Liver (tissue), 9 donors: Measurements from ENCODE around the gene SPECC1. TPM values are rescaled to one million over a fixed set of nuclear protein-coding genes. Genes with fewer than 3 reads are reported as not detected.
"Not testable (repeated sequence)": the region's sequence is repeated elsewhere in the genome, so short reads cannot be mapped to it uniquely, and the experiment has no call there.

Experiments
- DNase-seq: peaks from one replicate; pipeline ENCODE4 v3.0.0-alpha.2; 2017; ENCODE audit warnings: low spot score
- H3K27ac ChIP-seq, 2 donors: one replicate each; pipeline ENCODE4 v1.7.0; 2013; ENCODE audit warnings: inconsistent platforms in 2 of 2, low read length in 2 of 2, control low read depth in 1 of 2, low read depth in 1 of 2, mild to moderate bottlenecking in 1 of 2
- H3K27me3 ChIP-seq, 4 donors: one replicate each; pipeline versions ENCODE4 v1.6.1 to v1.7.0; 2013; ENCODE audit warnings: low read length in 3 of 4, inconsistent platforms in 1 of 4, mild to moderate bottlenecking in 1 of 4, moderate library complexity in 1 of 4; ENCODE audit not compliant: control insufficient read depth in 4 of 4, insufficient read depth in 4 of 4
- H3K36me3 ChIP-seq, 4 donors: one replicate each; pipeline versions ENCODE4 v1.6.1 to v1.7.0; 2013; ENCODE audit warnings: low read length in 3 of 4, mild to moderate bottlenecking in 3 of 4, low read depth in 1 of 4, moderate library complexity in 1 of 4; ENCODE audit not compliant: control insufficient read depth in 4 of 4, insufficient read depth in 3 of 4
- H3K4me1 ChIP-seq, 4 donors: one replicate each; pipeline versions ENCODE4 v1.6.1 to v1.7.0; 2013; ENCODE audit warnings: low read length in 3 of 4, mild to moderate bottlenecking in 3 of 4, moderate library complexity in 1 of 4; ENCODE audit not compliant: control insufficient read depth in 4 of 4, insufficient read depth in 4 of 4
- H3K4me3 ChIP-seq, 3 donors: one replicate each; pipeline versions ENCODE4 v1.6.1 to v1.7.0; 2013; ENCODE audit warnings: low read length in 3 of 3, control low read depth in 1 of 3, low read depth in 1 of 3, mild to moderate bottlenecking in 1 of 3
- H3K9ac ChIP-seq, 2 donors: one replicate each; pipeline ENCODE4 v1.7.0; 2013; ENCODE audit warnings: low read length in 2 of 2, mild to moderate bottlenecking in 2 of 2, moderate library complexity in 2 of 2, control low read depth in 1 of 2, low read depth in 1 of 2
- H3K9me3 ChIP-seq, 4 donors: one replicate each; pipeline versions ENCODE4 v1.6.1 to v1.7.0; 2013; ENCODE audit warnings: low read length in 3 of 4; ENCODE audit not compliant: control insufficient read depth in 4 of 4
- ATF3 ChIP-seq: IDR thresholded peaks from 2 replicates; pipeline ENCODE4 v1.6.1; 2016; ENCODE audit warnings: antibody characterized with exemption
- EGR1 ChIP-seq, 2 donors: IDR thresholded peaks; 2 replicates each; pipeline ENCODE4 v1.6.1; 2016 to 2018; ENCODE audit warnings: antibody characterized with exemption in 2 of 2, low read depth in 2 of 2
- FOXA1 ChIP-seq: IDR thresholded peaks from 2 replicates; pipeline ENCODE4 v1.6.1; 2016; ENCODE audit warnings: antibody characterized with exemption
- GABPA ChIP-seq, 2 donors: IDR thresholded peaks in 1 of 2; conservative IDR thresholded peaks in 1 of 2; 2 replicates each; pipeline ENCODE4 v1.6.1; 2016; ENCODE audit warnings: antibody characterized with exemption in 2 of 2, mild to moderate bottlenecking in 1 of 2, moderate library complexity in 1 of 2
- HNF4A ChIP-seq, 2 donors: conservative IDR thresholded peaks; 2 replicates each; pipeline ENCODE4 v1.6.1; 2016; ENCODE audit warnings: antibody characterized with exemption in 2 of 2, mild to moderate bottlenecking in 2 of 2
- MAX ChIP-seq: IDR thresholded peaks from 2 replicates; pipeline ENCODE4 v1.6.1; 2016; ENCODE audit warnings: antibody characterized with exemption
- NR2F2 ChIP-seq: IDR thresholded peaks from 2 replicates; pipeline ENCODE4 v1.6.1; 2016; ENCODE audit warnings: antibody characterized with exemption
- RAD21 ChIP-seq, 2 donors: IDR thresholded peaks; 2 replicates each; pipeline ENCODE4 v1.6.1; 2016; ENCODE audit warnings: antibody characterized with exemption in 2 of 2, mild to moderate bottlenecking in 2 of 2
- SP1 ChIP-seq: IDR thresholded peaks from 2 replicates; pipeline ENCODE4 v1.6.1; 2018; ENCODE audit warnings: antibody characterized with exemption, mild to moderate bottlenecking
- TAF1 ChIP-seq: conservative IDR thresholded peaks from 2 replicates; pipeline ENCODE4 v1.6.1; 2016; ENCODE audit warnings: antibody characterized with exemption, mild to moderate bottlenecking
- YY1 ChIP-seq: IDR thresholded peaks from 2 replicates; pipeline ENCODE4 v1.6.1; 2016; ENCODE audit warnings: antibody characterized with exemption, mild to moderate bottlenecking
- ZBTB33 ChIP-seq: IDR thresholded peaks from 2 replicates; pipeline ENCODE4 v1.6.1; 2016; ENCODE audit warnings: antibody characterized with exemption
- WGBS: extraction: QIAGEN DNeasy Blood & Tissue Kit; methylation state at CpG from one replicate; pipeline ENCODE4 v1.1.7; 2013; 5-methylcytosine and 5-hydroxymethylcytosine counted together
- polyA plus RNA-seq, 2 donors: library from polyadenylated mRNA; stranded (reverse) in 1 of 2; unstranded in 1 of 2; fragments of 200-250 nt in 1 of 2; fragments of >200 nt in 1 of 2; fragmentation: Nextera tagmentation in 1 of 2; extraction: Ambion mirVana in 1 of 2; gene quantifications; one replicate each; pipeline versions ENCODE4 v1.2.1 to v1.2.3, GENCODE V29; 2013 to 2015
- total RNA-seq, 2 donors: library from RNA; depleted of rRNA; stranded (reverse); fragments of >200 nt; gene quantifications; one replicate each; pipeline ENCODE4 v1.2.3, GENCODE V29; 2014
- TF ChIP-seq, protein P1 (sequence below): fragments of 150-350 bp; IDR thresholded peaks from 2 replicates; pipeline ENCODE4 v1.5.1; 2017; ENCODE audit warnings: improper control_type of control experiment, low read depth, low read length; ENCODE audit not compliant: missing input control
- TF ChIP-seq, protein P2 (sequence below): IDR thresholded peaks from 2 replicates; pipeline ENCODE4 v1.6.1; 2016; ENCODE audit warnings: antibody characterized with exemption, mild to moderate bottlenecking
- donor health status: healthy.
- donor health status: healthy.
- donor health status: healthy.
- donor health status: healthy.
- donor health status: healthy.

SPECC1 gene
- total and polyA plus RNA-seq, 4 donors: 0.36 to 70.3 (median 1.8) TPM

DNA sequence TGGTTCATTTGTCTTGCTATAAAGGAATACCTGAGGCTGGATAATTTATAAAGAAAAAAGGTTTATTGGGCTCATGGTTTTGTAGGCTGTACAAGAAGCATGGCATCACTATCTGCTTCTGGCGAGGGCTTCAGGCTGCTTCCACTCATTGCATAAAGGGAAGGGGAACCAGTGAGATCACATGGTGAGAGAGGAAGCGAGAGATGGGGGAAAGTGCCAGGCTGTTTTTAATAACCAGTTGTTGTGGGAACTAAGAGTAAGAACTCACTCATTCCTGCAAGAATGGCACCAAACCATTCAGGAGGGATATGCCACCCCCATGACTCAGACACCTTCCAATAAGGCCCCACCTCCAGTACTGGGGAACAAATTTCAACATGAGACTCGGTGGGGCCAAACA, 24.3 kb downstream of the SPECC1 start:
- Histone ChIP-seq H3K9me3 (no peaks in the 10 kb centered on the region), H3K4me3 (no peak overlapping the region), H3K9ac (no peak overlapping the region), H3K4me1 (no peaks in the 10 kb centered on the region), H3K27ac (no peak overlapping the region), H3K36me3 (no peaks in the 10 kb centered on the region), H3K27me3 (peaks cover 0 to 7% (median 0%) of the 10 kb centered on the region in 4 donors)
- DNase-seq: no peak
- 81% methylated on average over 3 of the region's 3 CpGs for WGBS
- no peak for TF ChIP-seq TAF1
- TF ChIP-seq, protein P1, sequence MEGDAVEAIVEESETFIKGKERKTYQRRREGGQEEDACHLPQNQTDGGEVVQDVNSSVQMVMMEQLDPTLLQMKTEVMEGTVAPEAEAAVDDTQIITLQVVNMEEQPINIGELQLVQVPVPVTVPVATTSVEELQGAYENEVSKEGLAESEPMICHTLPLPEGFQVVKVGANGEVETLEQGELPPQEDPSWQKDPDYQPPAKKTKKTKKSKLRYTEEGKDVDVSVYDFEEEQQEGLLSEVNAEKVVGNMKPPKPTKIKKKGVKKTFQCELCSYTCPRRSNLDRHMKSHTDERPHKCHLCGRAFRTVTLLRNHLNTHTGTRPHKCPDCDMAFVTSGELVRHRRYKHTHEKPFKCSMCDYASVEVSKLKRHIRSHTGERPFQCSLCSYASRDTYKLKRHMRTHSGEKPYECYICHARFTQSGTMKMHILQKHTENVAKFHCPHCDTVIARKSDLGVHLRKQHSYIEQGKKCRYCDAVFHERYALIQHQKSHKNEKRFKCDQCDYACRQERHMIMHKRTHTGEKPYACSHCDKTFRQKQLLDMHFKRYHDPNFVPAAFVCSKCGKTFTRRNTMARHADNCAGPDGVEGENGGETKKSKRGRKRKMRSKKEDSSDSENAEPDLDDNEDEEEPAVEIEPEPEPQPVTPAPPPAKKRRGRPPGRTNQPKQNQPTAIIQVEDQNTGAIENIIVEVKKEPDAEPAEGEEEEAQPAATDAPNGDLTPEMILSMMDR: no peak
- TF ChIP-seq, protein P2, sequence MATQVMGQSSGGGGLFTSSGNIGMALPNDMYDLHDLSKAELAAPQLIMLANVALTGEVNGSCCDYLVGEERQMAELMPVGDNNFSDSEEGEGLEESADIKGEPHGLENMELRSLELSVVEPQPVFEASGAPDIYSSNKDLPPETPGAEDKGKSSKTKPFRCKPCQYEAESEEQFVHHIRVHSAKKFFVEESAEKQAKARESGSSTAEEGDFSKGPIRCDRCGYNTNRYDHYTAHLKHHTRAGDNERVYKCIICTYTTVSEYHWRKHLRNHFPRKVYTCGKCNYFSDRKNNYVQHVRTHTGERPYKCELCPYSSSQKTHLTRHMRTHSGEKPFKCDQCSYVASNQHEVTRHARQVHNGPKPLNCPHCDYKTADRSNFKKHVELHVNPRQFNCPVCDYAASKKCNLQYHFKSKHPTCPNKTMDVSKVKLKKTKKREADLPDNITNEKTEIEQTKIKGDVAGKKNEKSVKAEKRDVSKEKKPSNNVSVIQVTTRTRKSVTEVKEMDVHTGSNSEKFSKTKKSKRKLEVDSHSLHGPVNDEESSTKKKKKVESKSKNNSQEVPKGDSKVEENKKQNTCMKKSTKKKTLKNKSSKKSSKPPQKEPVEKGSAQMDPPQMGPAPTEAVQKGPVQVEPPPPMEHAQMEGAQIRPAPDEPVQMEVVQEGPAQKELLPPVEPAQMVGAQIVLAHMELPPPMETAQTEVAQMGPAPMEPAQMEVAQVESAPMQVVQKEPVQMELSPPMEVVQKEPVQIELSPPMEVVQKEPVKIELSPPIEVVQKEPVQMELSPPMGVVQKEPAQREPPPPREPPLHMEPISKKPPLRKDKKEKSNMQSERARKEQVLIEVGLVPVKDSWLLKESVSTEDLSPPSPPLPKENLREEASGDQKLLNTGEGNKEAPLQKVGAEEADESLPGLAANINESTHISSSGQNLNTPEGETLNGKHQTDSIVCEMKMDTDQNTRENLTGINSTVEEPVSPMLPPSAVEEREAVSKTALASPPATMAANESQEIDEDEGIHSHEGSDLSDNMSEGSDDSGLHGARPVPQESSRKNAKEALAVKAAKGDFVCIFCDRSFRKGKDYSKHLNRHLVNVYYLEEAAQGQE: no peak
- TF ChIP-seq HNF4A (conservative IDR thresholded peaks at IDR 0.05): no peak

- peaks cover 0 to 7% (median 0%) of the 10 kb centered on the region in 4 donors for H3K27me3 ChIP-seq
- H3K9ac ChIP-seq: no peak overlapping the region
- no peaks in the 10 kb centered on the region for H3K4me1 ChIP-seq
- WGBS: 91% methylated on average over 3 of the region's 3 CpGs
- H3K9me3 ChIP-seq: no peaks in the 10 kb centered on the region
- DNase-seq: no peak
- no peaks in the 10 kb centered on the region for H3K36me3 ChIP-seq
- H3K27ac ChIP-seq: no peak overlapping the region
- no peak for TF ChIP-seq GABPA (IDR thresholded peaks at IDR 0.05 in 1 of 2, conservative IDR thresholded peaks at IDR 0.05 in 1 of 2)
- no peak for TF ChIP-seq ZBTB33
- no peak for TF ChIP-seq NR2F2
- TF ChIP-seq, protein P1: no peak
- no peak for TF ChIP-seq MAX
- no peak for TF ChIP-seq FOXA1
- TF ChIP-seq YY1: no peak
- no peak for TF ChIP-seq EGR1 (IDR thresholded peaks at IDR 0.05; ENCODE audit: low read depth in 2 of 2)
- no peak for TF ChIP-seq HNF4A (conservative IDR thresholded peaks at IDR 0.05)
- TF ChIP-seq RAD21 (IDR thresholded peaks at IDR 0.05): no peak
- TF ChIP-seq ATF3: no peak
- TF ChIP-seq SP1: no peak
- TF ChIP-seq TAF1: no peak
- no peak overlapping the region for H3K4me3 ChIP-seq
Observed at GRCh38 chr17:20035501-20035900, 26.3 kb downstream of the SPECC1 start.

GRCh38 chr17:20037286-20037685, 28.1 kb downstream of the SPECC1 start:
- H3K9me3 ChIP-seq, H3K27ac ChIP-seq, H3K27me3 ChIP-seq, DNase-seq, H3K4me3 ChIP-seq, H3K36me3 ChIP-seq, H3K4me1 ChIP-seq, H3K9ac ChIP-seq: not testable (repeated sequence)
- 75% methylated on average over 1 of the region's 1 CpG for WGBS
